ENCODE results near the gene OGFRL1.

The OGFRL1 gene

DNA sequence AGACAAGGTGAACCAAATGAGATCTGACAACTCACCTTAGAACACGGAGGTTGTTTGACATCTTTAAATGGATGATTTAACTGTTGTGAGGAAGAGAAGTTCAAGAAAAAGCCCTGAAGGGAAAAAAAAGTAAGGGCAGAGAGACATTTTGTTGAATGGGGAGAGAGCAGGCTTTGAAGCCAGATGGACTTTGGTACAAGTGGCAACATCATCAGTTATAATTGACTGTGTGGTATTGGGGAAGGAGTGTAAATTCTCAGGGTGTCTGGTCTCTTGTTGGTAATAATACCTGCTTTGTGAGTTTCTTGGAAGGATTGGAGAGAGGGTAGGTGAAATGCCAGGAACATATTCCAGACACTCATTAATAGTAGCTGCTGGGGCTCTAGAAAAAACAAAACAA is 21.6 kb downstream of the OGFRL1 start:
- H3K9me3 ChIP-seq (ENCODE audit: insufficient read depth, low read length): no peaks in the 10 kb centered on the region
- no peak overlapping the region for H3K4me3 ChIP-seq (ENCODE audit: low read length)
- H3K4me2 ChIP-seq (ENCODE audit: low read length): no peak overlapping the region
- no peak overlapping the region for H3K27ac ChIP-seq (ENCODE audit: low read length)
- no peak for TF ChIP-seq EZH2phosphoT487 (IDR thresholded peaks at IDR 0.05; ENCODE audit: low read depth)
- TF ChIP-seq, protein P1, sequence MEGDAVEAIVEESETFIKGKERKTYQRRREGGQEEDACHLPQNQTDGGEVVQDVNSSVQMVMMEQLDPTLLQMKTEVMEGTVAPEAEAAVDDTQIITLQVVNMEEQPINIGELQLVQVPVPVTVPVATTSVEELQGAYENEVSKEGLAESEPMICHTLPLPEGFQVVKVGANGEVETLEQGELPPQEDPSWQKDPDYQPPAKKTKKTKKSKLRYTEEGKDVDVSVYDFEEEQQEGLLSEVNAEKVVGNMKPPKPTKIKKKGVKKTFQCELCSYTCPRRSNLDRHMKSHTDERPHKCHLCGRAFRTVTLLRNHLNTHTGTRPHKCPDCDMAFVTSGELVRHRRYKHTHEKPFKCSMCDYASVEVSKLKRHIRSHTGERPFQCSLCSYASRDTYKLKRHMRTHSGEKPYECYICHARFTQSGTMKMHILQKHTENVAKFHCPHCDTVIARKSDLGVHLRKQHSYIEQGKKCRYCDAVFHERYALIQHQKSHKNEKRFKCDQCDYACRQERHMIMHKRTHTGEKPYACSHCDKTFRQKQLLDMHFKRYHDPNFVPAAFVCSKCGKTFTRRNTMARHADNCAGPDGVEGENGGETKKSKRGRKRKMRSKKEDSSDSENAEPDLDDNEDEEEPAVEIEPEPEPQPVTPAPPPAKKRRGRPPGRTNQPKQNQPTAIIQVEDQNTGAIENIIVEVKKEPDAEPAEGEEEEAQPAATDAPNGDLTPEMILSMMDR (IDR thresholded peaks at IDR 0.05; ENCODE audit: low read depth, low read length): no peak
- no peak overlapping the region for H3K9ac ChIP-seq (ENCODE audit: low read length)
- H3K27me3 ChIP-seq (ENCODE audit: low read depth, low read length): no peaks in the 10 kb centered on the region
- H3K4me1 ChIP-seq (ENCODE audit: low read length): no peaks in the 10 kb centered on the region
- H3K79me2 ChIP-seq (ENCODE audit: low read length): no peaks in the 10 kb centered on the region
- H2AFZ ChIP-seq (ENCODE audit: low read depth, low read length): no peak overlapping the region
- H3K36me3 ChIP-seq (replicated peaks; ENCODE audit: low read depth, low read length): peaks cover 4% of the 10 kb centered on the region
- H4K20me1 ChIP-seq (ENCODE audit: insufficient read depth, low read length): no peaks in the 10 kb centered on the region

DNA sequence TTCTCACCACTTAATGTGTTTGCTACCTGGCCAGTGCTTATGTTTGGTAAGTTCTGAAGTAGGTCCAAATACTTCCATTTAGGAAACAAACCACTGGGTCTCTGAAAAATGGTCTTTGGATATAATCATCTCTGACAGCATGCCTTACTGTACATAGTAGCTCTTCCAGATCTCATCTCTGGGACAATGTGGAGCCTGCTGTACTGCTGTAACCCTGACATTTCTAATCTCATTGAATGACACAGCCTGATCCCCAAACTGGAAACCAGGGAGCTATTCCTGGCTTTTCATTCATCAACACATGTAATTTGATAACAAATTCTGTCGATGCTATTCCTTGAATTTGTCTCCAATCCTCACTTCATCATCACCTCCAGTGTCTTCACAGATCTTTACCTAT is 23.5 kb downstream of the OGFRL1 start:
- no peaks in the 10 kb centered on the region for H3K9me3 ChIP-seq (ENCODE audit: insufficient read depth, low read length)
- H3K4me2 ChIP-seq (ENCODE audit: low read length): no peak overlapping the region
- TF ChIP-seq, protein P1 (IDR thresholded peaks at IDR 0.05; ENCODE audit: low read depth, low read length): no peak
- no peak for TF ChIP-seq EZH2phosphoT487 (IDR thresholded peaks at IDR 0.05; ENCODE audit: low read depth)
- H3K27ac ChIP-seq (ENCODE audit: low read length): no peak overlapping the region
- H3K36me3 ChIP-seq (replicated peaks; ENCODE audit: low read depth, low read length): no peaks in the 10 kb centered on the region
- H2AFZ ChIP-seq (ENCODE audit: low read depth, low read length): no peak overlapping the region
- H3K4me3 ChIP-seq (ENCODE audit: low read length): no peak overlapping the region
- no peaks in the 10 kb centered on the region for H4K20me1 ChIP-seq (ENCODE audit: insufficient read depth, low read length)
- H3K4me1 ChIP-seq (ENCODE audit: low read length): no peaks in the 10 kb centered on the region
- no peaks in the 10 kb centered on the region for H3K79me2 ChIP-seq (ENCODE audit: low read length)
- no peak overlapping the region for H3K9ac ChIP-seq (ENCODE audit: low read length)
- no peaks in the 10 kb centered on the region for H3K27me3 ChIP-seq (ENCODE audit: low read depth, low read length)

DNA sequence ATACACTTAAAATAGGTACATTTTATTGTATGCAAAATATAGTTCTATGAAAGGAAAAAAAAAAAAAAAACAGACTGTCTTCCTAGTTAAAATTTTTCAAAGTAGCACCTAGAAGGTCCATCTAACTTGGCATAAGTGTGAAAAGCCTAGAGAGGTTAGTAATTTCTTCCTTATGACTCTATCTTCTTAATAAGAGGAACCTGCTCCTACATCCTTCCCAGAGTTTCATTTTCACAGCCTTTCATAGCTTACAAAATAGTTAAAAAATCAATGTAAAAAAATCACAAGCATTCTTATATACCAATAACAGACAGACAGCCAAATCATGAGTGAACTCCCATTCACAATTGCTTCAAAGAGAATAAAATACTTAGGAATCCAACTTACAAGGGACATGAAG is 28.8 kb downstream of the OGFRL1 start:
- H3K4me1 ChIP-seq (ENCODE audit: low read length): no peaks in the 10 kb centered on the region
- H3K27me3 ChIP-seq (ENCODE audit: low read depth, low read length): no peaks in the 10 kb centered on the region
- no peak for TF ChIP-seq EZH2phosphoT487 (IDR thresholded peaks at IDR 0.05; ENCODE audit: low read depth)
- TF ChIP-seq, protein P1 (IDR thresholded peaks at IDR 0.05; ENCODE audit: low read depth, low read length): no peak
- H4K20me1 ChIP-seq (ENCODE audit: insufficient read depth, low read length): no peaks in the 10 kb centered on the region
- no peak overlapping the region for H3K9ac ChIP-seq (ENCODE audit: low read length)
- no peak overlapping the region for H3K27ac ChIP-seq (ENCODE audit: low read length)
- H3K36me3 ChIP-seq (replicated peaks; ENCODE audit: low read depth, low read length): no peaks in the 10 kb centered on the region
- no peak overlapping the region for H2AFZ ChIP-seq (ENCODE audit: low read depth, low read length)
- H3K4me2 ChIP-seq (ENCODE audit: low read length): no peak overlapping the region
- no peaks in the 10 kb centered on the region for H3K9me3 ChIP-seq (ENCODE audit: insufficient read depth, low read length)
- H3K4me3 ChIP-seq (ENCODE audit: low read length): no peak overlapping the region
- H3K79me2 ChIP-seq (ENCODE audit: low read length): no peaks in the 10 kb centered on the region

GRCh38 chr6:71320041-71320440 is 31.4 kb downstream of the OGFRL1 start:
- H4K20me1 ChIP-seq (ENCODE audit: insufficient read depth, low read length): no peaks in the 10 kb centered on the region
- H3K79me2 ChIP-seq (ENCODE audit: low read length): no peaks in the 10 kb centered on the region
- H3K4me1 ChIP-seq (ENCODE audit: low read length): no peaks in the 10 kb centered on the region
- no peaks in the 10 kb centered on the region for H3K27me3 ChIP-seq (ENCODE audit: low read depth, low read length)
- H3K27ac ChIP-seq (ENCODE audit: low read length): no peak overlapping the region
- H3K4me3 ChIP-seq (ENCODE audit: low read length): no peak overlapping the region
- no peak overlapping the region for H2AFZ ChIP-seq (ENCODE audit: low read depth, low read length)
- H3K9ac ChIP-seq (ENCODE audit: low read length): no peak overlapping the region
- TF ChIP-seq EZH2phosphoT487 (IDR thresholded peaks at IDR 0.05; ENCODE audit: low read depth): no peak
- TF ChIP-seq, protein P1 (IDR thresholded peaks at IDR 0.05; ENCODE audit: low read depth, low read length): no peak
- no peaks in the 10 kb centered on the region for H3K9me3 ChIP-seq (ENCODE audit: insufficient read depth, low read length)
- H3K4me2 ChIP-seq (ENCODE audit: low read length): no peak overlapping the region
- no peaks in the 10 kb centered on the region for H3K36me3 ChIP-seq (replicated peaks; ENCODE audit: low read depth, low read length)
